ENCODE data around the gene ARRDC4.
"Not testable (repeated sequence)": the region's sequence is repeated elsewhere in the genome, so short reads cannot be mapped to it uniquely, and the experiment has no call there.

ARRDC4 gene

GRCh38 chr15:97981058-97981457 is 20.6 kb downstream of the ARRDC4 start:
- no peaks in the 10 kb centered on the region for H3K36me3 ChIP-seq (ENCODE audit: insufficient read depth, low read length)
- H3F3A ChIP-seq (ENCODE audit: insufficient read depth, low read length), result no peaks in the 10 kb centered on the region
- H3K27me3 ChIP-seq (ENCODE audit: insufficient read depth, low read length), result no peaks in the 10 kb centered on the region
- H3K9me3 ChIP-seq (ENCODE audit: low read length), result no peaks in the 10 kb centered on the region
- no peaks in the 10 kb centered on the region for H4K20me1 ChIP-seq (ENCODE audit: insufficient read depth, low read length)
- TF ChIP-seq EZH2 (IDR thresholded peaks at IDR 0.05; ENCODE audit: borderline replicate concordance, low read length), result no peak
- TF ChIP-seq, protein P1, sequence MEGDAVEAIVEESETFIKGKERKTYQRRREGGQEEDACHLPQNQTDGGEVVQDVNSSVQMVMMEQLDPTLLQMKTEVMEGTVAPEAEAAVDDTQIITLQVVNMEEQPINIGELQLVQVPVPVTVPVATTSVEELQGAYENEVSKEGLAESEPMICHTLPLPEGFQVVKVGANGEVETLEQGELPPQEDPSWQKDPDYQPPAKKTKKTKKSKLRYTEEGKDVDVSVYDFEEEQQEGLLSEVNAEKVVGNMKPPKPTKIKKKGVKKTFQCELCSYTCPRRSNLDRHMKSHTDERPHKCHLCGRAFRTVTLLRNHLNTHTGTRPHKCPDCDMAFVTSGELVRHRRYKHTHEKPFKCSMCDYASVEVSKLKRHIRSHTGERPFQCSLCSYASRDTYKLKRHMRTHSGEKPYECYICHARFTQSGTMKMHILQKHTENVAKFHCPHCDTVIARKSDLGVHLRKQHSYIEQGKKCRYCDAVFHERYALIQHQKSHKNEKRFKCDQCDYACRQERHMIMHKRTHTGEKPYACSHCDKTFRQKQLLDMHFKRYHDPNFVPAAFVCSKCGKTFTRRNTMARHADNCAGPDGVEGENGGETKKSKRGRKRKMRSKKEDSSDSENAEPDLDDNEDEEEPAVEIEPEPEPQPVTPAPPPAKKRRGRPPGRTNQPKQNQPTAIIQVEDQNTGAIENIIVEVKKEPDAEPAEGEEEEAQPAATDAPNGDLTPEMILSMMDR (IDR thresholded peaks at IDR 0.05; ENCODE audit: low read length), result no peak
- H3K9me2 ChIP-seq (ENCODE audit: low read depth, low read length), result no peaks in the 10 kb centered on the region
- no peak overlapping the region for H3K4me3 ChIP-seq (ENCODE audit: low read depth, low read length, poor library complexity, severe bottlenecking)
- H3K27ac ChIP-seq (ENCODE audit: low read depth, low read length, poor library complexity, severe bottlenecking), result no peak overlapping the region
- no peaks in the 10 kb centered on the region for H3K4me1 ChIP-seq (ENCODE audit: insufficient read depth, low read length, severe bottlenecking)
- H3K79me2 ChIP-seq (ENCODE audit: insufficient read depth, low read length), result no peaks in the 10 kb centered on the region
- no peak overlapping the region for H3K9ac ChIP-seq (ENCODE audit: low read length)
- no peak overlapping the region for H3K4me2 ChIP-seq (ENCODE audit: low read length)
- no peak overlapping the region for H2AFZ ChIP-seq (ENCODE audit: low read length)

GRCh38 chr15:97981758-97982157 is 21.3 kb downstream of the ARRDC4 start:
- Histone ChIP-seq H4K20me1 (ENCODE audit: insufficient read depth, low read length) (no peaks in the 10 kb centered on the region), H3K79me2 (ENCODE audit: insufficient read depth, low read length) (no peaks in the 10 kb centered on the region), H3K27ac (ENCODE audit: low read depth, low read length, poor library complexity, severe bottlenecking) (no peak overlapping the region), H3K4me3 (ENCODE audit: low read depth, low read length, poor library complexity, severe bottlenecking) (no peak overlapping the region), H3K27me3 (ENCODE audit: insufficient read depth, low read length) (no peaks in the 10 kb centered on the region), H3K9ac (ENCODE audit: low read length) (no peak overlapping the region), H3K4me1 (ENCODE audit: insufficient read depth, low read length, severe bottlenecking) (no peaks in the 10 kb centered on the region), H3K9me3 (ENCODE audit: low read length) (no peaks in the 10 kb centered on the region), H2AFZ (ENCODE audit: low read length) (no peak overlapping the region), H3K9me2 (ENCODE audit: low read depth, low read length) (no peaks in the 10 kb centered on the region), H3K36me3 (ENCODE audit: insufficient read depth, low read length) (no peaks in the 10 kb centered on the region), H3K4me2 (ENCODE audit: low read length) (no peak overlapping the region), H3F3A (ENCODE audit: insufficient read depth, low read length) (no peaks in the 10 kb centered on the region)
- TF ChIP-seq, protein P1 (IDR thresholded peaks at IDR 0.05; ENCODE audit: low read length), result no peak
- TF ChIP-seq EZH2 (IDR thresholded peaks at IDR 0.05; ENCODE audit: borderline replicate concordance, low read length), result no peak

GRCh38 chr15:97984157-97984556 is 23.7 kb downstream of the ARRDC4 start:
- no peaks in the 10 kb centered on the region for H4K20me1 ChIP-seq (ENCODE audit: insufficient read depth, low read length)
- H3K4me1 ChIP-seq (ENCODE audit: insufficient read depth, low read length, severe bottlenecking), result no peaks in the 10 kb centered on the region
- H2AFZ ChIP-seq (ENCODE audit: low read length), result no peak overlapping the region
- no peaks in the 10 kb centered on the region for H3K9me2 ChIP-seq (ENCODE audit: low read depth, low read length)
- TF ChIP-seq, protein P1 (IDR thresholded peaks at IDR 0.05; ENCODE audit: low read length), result no peak
- no peak for TF ChIP-seq EZH2 (IDR thresholded peaks at IDR 0.05; ENCODE audit: borderline replicate concordance, low read length)
- H3K27me3 ChIP-seq (ENCODE audit: insufficient read depth, low read length), result no peaks in the 10 kb centered on the region
- H3K36me3 ChIP-seq (ENCODE audit: insufficient read depth, low read length), result no peaks in the 10 kb centered on the region
- no peak overlapping the region for H3K4me2 ChIP-seq (ENCODE audit: low read length)
- H3F3A ChIP-seq (ENCODE audit: insufficient read depth, low read length), result no peaks in the 10 kb centered on the region
- no peaks in the 10 kb centered on the region for H3K9me3 ChIP-seq (ENCODE audit: low read length)
- H3K79me2 ChIP-seq (ENCODE audit: insufficient read depth, low read length), result no peaks in the 10 kb centered on the region
- H3K9ac ChIP-seq (ENCODE audit: low read length), result no peak overlapping the region
- no peak overlapping the region for H3K4me3 ChIP-seq (ENCODE audit: low read depth, low read length, poor library complexity, severe bottlenecking)
- no peak overlapping the region for H3K27ac ChIP-seq (ENCODE audit: low read depth, low read length, poor library complexity, severe bottlenecking)

DNA sequence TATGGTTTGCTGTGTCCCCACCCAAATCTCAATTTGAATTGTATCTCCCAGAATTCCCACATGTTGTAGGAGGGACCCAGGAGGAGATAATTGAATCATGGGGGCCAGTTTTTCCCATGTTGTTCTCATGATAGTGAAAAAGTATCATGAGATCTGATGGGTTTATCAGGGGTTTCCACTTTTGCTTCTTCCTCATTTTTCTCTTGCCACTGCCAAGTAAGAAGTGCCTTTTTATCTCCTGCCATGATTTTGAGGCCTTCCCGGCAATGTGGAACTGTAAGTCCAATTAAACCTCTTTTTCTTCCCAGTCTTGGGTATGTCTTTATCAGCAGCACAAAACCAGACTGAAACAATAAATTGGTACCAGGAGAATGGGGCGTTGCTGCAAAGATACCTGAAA is 25.5 kb downstream of the ARRDC4 start:
- H3K27ac ChIP-seq (ENCODE audit: low read depth, low read length, poor library complexity, severe bottlenecking); H3K4me2 ChIP-seq (ENCODE audit: low read length); H3K4me3 ChIP-seq (ENCODE audit: low read depth, low read length, poor library complexity, severe bottlenecking); H3K9me2 ChIP-seq (ENCODE audit: low read depth, low read length); H4K20me1 ChIP-seq (ENCODE audit: insufficient read depth, low read length); H3F3A ChIP-seq (ENCODE audit: insufficient read depth, low read length); H3K36me3 ChIP-seq (ENCODE audit: insufficient read depth, low read length); H3K9ac ChIP-seq (ENCODE audit: low read length); H3K79me2 ChIP-seq (ENCODE audit: insufficient read depth, low read length); H3K9me3 ChIP-seq (ENCODE audit: low read length); H3K4me1 ChIP-seq (ENCODE audit: insufficient read depth, low read length, severe bottlenecking); H3K27me3 ChIP-seq (ENCODE audit: insufficient read depth, low read length); H2AFZ ChIP-seq (ENCODE audit: low read length): not testable (repeated sequence)
